ENCODE measurements around the gene GCHFR.

Gene GCHFR

DNA sequence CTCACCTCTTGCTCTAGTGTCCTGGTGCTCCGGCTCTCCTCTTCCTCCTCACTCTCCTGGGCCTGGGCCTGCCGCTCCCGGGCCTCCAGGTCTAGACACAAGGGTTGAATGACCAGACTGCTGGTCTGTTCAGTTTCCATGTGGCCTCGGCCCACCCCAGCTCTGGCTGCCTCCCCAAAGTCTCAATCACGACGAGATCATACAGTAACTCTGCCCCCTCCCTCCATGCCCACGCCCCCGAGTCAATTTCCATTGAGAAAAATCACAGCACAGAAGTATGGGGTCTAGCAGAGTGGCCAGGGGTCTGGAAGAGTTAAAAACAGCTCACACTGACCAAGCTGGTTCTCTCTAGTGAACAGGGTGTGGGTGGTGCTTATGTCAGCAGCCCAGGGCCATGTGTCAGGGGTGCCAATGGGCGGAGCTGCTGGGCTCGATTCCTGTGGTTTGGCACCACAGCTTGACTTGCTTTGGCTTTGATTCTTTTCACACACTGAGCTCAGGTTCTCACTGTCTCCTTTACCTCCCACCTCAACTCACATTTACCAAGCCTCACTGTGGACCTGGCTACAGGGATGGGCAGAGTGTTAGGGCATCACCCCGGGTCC lies 12.8 kb downstream of the GCHFR start:
- DNase-seq = peak; percentile 51

DNA sequence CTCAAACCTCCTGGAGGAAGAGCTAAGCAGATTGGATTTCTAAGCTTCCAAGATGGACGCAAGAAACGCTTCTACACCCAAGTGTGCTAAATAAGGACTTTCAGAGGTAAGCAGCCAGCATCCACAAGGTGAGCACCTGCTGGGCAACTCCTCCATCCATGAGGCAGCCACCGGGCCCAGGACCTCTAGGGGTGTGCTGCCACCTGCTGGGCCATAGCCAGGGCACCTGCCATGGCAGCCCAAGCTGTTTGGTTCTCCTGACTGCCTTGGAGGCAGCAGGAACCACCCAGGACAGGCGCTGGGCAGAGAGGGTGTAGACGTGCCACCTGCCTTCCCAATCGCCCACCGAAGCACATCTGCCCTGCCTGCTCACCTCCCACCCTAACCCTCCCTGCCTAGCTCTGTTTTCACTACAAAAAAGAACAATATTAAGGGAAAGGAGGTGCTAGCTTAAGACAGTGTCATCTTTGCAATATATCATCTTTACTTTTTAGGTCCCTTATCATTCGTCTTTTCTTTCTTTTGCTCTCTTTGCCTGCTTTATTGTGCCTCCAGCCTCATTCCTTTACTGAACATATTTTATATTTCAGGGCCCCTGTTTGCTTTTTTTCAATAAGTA lies 18.9 kb downstream of the GCHFR start:
- DNase-seq = peak; percentile 75

DNA sequence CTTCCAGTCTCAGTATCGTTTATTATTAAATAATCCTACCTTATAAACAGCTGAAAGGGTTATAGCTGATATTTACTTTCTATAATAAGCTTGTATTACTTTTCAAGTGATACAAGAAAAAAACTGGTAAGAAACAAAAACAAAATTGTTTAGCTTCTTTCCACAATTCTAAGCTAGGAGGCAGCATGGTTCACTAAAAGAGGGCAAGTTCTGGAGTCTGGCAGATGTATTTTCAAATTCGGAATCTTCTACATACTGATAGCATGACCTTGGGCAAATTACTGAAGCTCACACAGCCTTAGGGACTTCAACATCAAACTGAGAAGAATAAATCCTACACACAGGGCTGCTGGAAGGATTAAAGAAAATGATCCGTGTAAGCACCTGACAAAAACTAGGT lies 21.3 kb downstream of the GCHFR start:
- no peak for DNase-seq

DNA sequence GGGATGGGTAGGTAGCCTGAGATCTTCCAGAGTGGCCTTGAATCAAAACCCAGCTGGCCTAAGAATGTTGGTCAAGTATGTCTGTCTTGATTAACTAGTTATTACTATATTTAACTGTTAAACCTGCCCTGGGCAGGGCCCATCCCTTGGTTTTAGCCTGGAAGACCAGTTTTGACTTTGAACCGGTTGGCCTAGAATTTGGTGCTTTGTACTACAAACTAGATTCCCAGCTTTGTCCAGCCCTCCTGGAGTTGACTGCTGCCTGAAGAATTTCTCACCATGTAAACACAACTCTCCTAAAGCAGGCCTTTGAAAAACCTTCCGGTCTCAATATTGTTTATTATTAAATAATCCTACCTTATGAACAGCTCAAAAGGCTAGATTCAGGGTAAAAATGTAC lies 21.9 kb downstream of the GCHFR start:
- no peak for DNase-seq

DNA sequence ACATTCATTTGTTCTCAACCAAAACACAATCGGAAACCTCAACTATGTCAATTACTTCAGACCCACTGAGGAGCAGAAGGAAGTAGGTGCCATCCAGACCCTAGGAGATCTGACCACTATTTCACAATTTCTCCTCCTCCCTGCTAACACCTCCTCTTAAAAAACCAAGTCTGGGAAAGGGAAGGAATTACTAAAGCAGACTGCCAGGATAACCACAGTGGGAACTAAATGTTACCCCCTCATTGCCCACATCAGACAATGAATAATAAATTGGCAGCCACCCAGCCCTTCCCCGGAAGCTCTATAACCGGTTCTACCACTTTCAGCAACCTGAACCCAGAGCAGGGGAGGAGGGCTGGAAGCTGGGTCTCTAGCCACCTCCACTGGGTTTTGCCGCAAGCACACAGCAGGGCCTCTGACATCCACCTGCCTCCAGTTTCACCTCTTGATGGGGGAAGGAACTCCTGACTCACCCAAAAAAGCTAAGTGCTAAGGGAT lies 23.5 kb downstream of the GCHFR start:
- DNase-seq = peak; percentile 40

DNA sequence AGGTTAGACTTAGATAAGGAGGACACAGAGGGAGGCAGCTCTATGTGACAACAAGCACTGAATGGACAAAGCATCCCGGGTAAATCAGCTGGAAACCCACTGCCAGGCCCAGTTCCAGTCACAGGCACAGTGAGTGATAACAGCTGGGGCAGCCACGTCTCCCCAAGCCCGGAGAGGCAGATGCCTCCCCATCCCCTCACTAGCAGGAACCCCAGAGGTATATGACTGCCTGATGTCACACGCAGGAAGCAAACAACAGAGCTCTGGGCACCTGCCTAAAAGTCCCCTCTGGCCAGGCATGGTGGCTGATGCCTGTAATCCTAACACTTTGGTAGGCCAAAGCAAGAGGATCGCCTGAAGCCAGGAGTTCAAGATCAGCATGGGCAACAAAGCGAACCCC lies 24.1 kb downstream of the GCHFR start:
- DNase-seq = no peak

DNA sequence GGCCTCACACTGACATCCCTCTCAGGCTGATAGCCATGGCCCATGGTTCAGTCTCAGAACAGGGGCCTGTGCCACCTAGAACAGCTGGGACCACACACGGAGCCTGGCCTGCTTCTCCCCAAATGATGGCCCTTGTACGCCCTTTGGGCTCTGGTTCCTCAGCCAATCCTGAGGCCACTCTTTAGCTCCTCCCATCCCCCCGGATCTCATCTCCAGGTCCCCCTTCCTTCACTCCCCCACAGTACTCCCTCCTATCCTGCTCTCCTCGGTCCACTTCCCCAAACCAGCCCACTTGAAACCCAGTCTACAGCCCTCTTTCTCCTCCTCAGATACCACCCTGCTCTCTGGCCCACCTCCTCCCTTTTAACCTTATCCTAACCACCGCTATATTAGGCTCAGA lies 25.3 kb downstream of the GCHFR start:
- no peak for DNase-seq

DNA sequence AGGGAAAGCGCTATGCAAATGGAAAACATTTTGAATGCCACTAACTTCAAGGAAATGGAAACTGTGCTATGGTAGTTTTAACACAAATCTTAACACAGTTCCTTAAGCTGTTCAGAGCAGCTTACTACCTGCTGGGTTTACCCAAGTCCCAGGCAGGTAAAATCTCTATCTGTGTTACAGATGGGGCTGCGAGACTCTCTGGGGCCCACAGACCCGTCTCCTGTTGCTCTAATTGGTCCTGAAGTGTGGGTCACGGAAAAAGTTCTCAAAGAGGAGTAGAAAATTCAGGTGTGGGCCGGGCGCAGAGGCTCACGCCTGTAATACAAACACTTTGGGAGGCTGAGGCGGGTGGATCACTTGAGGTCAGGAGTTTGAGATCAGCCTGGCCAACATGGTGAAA lies 26.1 kb downstream of the GCHFR start:
- no peak for DNase-seq

DNA sequence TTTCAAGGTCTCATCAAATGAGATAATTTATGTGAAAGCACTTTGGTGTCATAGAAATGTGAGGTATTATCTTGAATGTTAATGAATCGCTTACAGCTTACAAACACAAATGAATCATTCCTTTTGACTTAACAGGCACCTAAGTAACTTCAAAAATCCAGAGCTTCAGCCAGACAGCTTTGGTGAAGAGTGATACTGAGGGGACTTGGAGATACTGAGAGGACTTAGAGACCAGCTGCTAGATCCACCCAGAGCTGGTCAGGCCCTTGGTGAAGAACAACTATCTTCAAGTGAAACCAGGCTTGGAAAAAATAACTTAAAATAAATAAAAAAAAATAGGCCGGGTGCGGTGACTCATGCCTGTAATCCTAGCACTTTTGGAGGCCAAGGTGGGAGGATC lies 26.9 kb downstream of the GCHFR start:
- DNase-seq = no peak

DNA sequence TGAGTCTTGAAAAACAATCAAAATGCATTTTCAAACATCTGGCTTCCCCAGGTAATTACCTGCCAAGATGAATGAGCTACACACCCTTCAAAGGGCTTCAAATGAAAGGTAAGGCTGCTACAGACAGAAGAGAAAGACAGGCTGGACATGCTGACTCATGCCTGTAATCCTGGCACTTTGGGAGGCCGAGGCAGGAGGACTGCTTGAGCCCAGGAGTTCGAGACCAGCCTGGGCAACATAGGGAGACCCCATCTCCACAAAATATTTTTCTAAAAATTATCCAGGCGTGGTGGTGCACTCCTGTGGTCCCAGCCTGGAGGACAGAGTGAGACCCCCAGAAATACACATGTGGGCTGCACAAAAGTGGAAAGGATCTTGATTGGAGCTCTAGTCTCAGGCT lies 28.5 kb downstream of the GCHFR start:
- DNase-seq = no peak

DNA sequence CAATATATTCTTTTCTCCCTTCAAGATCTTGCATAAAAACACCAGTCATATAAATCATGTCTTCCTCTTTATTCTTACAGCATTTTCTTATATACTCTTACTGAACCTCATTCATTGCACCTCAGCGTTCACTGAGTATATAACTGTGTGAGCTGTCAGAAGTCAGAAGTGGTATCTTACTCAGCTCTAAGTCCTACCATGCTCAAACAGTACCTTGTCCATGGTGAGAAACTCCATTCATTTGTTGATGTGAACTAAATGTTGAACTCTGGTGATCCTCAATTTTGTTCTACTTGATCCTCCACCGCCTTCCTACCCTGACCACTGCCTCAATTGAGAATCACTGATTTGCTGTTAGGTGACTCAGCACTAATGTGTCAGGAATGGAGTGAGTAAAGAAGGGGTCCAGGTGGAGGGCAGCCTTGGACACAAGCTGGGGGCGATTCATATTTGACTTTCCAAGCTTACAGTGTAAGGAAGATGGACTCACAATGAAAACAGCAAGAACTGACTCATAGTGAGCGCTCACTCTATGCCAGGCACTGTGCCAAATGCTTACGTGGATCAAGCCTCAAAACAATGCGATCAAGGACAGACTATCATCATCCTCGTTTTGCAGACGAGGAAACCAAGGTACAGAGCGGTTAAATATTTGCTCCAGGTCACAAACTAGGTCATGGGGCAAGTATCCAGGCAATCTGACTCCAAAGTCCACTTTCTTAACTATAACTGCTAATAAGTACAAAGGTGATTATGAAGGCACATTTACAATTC lies 29.5 kb downstream of the GCHFR start:
- peak; percentile 72 for DNase-seq

DNA sequence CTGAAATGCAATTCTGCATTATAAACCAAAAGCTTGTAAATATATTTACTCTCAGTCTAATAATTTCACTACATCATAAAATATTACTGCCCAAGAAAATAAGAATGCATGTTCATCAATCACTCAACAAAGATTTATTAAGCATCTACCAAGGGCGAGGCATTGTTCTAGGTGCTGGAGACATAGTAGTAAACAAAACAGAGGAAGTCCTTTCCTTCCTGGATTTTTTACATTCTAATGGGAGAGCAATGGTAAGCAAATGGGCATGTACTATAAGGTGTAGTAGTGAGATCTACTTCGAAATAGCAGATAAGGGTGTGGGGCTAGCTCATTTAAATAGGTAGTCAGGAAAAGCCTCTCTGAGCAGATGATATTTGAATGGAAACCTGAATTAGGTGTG lies 32.2 kb downstream of the GCHFR start:
- no peak for DNase-seq

DNA sequence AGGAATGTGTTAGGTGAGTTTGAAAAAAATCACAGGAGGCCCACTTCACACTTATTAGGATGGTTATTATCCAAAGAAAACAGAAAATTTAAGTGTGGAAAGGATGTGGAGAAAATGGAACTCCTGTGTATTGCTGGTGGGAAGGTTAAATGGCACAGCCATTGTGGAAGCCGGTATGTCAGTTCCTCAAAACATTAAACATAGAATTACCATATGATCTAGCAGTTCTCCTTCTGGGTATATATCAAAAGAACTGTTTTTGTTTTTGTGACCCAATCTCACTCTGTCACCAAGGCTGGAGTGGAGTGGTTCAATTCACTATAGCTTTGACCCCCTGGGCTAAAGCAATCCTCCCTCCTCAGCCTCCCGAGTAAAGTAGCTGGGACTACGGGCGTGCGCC lies 32.6 kb downstream of the GCHFR start:
- DNase-seq = no peak

DNA sequence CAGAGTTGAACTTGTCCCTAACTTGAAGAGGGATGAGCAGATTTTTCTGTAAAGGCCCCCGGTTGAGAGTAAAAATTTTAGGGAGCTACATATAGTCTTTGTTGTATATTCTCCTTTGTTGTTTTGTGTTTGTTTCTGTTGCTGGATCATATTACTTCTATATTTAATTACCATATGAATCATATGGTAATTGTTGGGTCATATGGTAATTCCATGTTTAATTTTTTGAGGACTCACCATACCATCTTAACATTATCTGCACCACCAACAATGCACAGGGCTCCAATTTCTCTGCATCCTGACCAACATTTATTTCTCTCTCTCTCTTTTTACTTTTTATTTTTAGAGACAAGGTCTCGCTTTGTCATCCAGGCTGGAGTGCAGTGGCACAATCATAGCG lies 35.7 kb downstream of the GCHFR start:
- DNase-seq = no peak

DNA sequence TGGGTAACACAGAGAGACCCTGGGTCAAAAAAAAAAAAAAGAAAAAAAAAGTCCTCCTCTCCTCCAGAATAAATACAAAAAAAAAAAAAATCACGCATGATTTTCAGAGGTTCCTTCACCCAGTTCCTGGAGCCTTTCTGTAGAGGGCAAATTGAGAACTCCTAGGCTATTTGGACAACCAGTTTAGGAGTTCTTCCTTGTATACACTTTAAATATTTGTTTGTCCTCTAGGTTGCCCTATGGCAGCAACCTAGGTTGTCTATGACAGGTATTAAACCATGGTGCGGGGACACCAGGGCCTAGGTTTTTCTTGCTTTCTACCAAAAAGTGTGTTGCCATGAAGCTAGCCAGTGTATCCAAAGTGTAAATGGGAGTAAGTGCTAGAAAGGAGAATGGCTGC lies 39.2 kb downstream of the GCHFR start:
- DNase-seq = no peak

DNA sequence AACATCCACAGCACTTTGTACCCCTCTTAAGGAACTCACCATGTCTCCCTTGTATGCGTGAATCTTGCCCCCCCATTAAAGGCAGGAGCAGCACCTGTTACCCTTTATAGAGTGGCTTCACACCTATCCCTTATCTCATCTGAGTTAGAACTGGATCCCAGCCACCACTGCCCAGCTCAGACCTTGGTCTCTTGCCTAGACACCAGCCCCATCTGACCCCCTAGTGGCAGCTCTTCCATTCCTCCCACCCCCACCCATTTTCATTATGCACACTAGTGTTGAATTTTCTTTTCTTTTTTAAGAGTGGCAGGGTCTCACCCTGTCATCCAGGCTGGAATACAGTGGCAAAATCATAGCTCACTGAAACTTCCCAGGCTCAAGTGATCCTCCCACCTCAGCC lies 39.8 kb downstream of the GCHFR start:
- DNase-seq = no peak

DNA sequence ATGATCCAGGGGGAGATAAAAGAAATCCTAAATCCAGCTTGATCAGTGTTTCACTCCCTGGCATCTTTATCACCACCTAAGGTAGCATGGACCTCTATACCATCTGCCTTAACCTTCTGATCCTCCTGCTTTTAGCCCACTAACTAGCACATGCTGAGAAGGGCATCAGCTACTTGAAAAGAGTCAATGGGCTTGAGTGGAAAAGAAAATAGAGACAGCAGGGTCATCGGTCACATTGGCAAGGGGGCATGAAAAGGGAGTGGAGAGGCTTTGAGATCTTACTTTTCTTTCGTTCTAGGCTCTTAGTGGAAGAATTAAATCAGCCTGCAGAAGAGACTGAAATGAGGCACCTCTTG lies 42.8 kb downstream of the GCHFR start:
- DNase-seq = no peak

DNA sequence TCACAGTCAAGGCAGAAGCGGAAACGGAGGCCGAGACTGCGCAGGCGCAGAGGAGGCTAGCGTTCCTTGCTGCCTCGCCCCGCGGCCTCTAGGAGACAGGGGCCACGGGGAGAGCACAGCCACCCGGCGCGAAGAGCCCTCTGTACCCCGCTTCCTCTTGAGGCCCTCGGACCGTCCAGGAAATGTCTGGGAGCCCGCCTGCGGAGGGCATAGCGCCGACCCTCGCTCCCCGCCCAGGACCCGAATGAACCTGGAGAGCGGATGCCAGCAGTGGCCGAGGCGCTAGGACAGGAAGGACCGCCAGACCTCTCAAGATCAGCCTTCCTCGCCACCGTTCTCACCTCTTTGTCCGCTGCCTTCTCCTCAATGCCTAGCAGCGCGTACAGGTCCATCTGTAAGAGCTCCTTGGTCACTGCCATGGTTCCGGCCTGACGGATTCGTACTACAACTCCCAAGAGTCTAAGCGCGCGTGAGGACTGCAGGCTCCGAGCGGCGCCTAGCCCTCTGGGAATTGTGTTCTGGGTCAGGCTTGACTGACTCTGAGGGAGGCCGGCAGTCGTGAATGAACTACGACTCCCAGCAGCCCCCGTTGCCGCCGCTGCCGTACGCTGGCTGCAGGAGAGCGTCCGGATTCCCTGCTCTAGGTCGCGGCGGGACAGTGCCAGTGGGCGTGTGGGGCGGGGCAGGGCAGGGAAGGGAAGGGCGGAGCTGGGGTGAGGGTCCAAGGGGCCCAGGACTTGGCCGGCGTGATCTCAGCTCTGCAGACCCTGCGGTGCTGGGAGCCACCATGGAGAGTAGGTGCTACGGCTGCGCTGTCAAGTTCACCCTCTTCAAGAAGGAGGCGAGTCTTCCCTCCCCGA lies 43.4 kb downstream of the GCHFR start, which contains the start of the genes DNAJC17 and ZFYVE19:
TSS of gene DNAJC17 (minus strand) at position 446 of the 860 bp plus-strand sequence. CDS start at position 419, 27 bp downstream.
TSS of gene ZFYVE19 (plus strand) at position 62 of the 860 bp plus-strand sequence. CDS start at position 563, 501 bp downstream.
- peak; percentile 98 for DNase-seq

DNA sequence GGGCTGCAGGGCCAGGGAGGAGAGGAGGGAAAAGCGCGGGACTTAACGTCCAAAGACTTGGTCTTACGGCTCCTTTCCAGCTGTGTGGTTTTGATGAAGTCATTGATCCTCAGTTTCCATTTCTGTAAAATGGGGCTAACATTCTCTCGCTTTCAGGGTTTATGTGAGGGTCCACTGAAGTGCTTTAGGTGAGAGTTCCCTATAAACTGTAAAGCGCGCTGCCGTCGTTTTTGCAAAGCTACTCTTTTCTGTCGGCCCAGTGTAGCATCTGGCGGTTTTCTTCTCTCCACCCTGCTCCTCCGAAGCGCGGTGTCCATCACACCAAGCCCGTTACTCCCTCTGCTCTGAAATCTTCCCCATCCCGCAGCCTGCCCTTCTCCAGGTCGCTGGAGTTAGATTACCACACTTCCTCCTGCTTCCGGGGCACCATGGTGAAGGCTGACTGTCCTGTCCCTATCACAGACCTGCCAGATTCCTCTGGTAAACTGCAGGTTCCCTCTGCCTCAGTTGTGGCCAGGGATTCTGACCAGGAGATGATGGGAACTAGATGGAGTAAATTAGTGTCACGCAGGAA lies 44.1 kb downstream of the GCHFR start:
- DNase-seq = no peak

DNA sequence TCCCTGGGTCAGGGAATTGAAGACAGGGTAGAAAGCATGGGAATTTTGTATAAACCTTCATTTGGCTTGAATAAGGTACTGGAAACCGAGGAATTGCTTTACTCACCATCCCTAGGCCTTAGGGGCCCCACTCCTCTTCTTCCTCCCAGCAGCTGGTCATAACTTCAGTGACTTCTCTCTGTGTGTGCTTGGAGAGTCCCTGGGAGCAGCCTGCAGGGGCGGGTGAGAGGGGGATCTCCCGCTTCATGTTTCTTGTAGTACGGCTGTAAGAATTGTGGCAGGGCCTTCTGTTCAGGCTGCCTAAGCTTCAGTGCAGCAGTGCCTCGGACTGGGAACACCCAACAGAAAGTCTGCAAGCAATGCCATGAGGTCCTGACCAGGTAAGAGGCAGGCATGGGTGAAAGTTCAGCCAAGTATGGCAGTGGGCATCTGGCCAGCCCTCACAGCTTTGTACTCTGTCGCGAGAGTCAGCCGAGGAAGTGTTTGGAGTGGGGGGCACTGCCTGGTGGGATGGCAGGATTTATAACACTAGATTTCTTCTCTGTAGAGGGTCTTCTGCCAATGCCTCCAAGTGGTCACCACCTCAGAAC lies 45.1 kb downstream of the GCHFR start:
- no peak for DNase-seq

DNA sequence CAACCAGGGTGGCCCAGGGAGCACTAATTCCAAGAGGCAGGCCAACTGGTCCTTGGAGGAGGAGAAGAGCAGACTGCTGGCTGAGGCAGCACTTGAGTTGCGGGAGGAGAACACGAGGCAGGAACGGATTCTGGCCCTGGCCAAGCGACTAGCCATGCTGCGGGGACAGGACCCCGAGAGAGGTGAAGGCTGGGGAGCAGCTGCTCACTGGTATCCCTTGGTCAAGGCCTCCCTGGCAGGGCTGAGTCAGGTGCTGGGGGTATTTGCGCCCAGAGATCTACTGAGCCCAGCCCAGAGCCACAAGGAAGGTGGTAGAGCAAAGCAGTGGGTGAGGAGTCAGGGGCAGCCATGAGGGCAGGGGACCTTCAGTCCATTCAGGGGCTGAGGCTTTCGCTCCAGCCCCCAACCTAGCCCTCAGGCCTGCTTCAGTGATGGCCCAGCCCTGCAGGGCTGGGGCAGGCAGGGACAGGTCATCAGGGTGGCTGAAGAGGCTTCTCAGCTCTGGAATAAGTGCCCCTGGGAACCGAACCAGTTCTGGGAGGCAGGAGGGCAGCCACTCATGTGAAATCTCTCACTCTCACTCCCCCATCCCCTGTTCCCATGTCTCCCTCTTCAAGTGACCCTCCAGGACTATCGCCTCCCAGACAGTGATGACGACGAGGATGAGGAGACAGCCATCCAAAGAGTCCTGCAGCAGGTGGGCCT lies 49.0 kb downstream of the GCHFR start:
- DNase-seq = no peak

Data from activated CD4-positive, alpha-beta T cell treated with anti-CD3 and anti-CD28 coated beads, Interleukin-2, amount 50 U/mL, for 16 hours (primary cell).